HepG2 (cell line): ENCODE measurements around the gene HOXD8. TPM values are rescaled to one million over a fixed set of nuclear protein-coding genes. Genes with fewer than 3 reads are reported as not detected.

Experiments
- ATAC-seq: fragments of 200-7000 bp; cut with Tn5 transposase; 3 replicates; pipeline ENCODE4 v1.9.1; 2020; ENCODE audit warnings: mild to moderate bottlenecking, moderate library complexity
- BruUV-seq: library from RNA; stranded (reverse); fragments of 400-500 nt; replicated peaks from 2 replicates; lab custom pipeline; 2021; lab: Mats Ljungman, UMichigan
- CTCF ChIA-PET: fragments of 300-600 bp; formaldehyde crosslinking; extraction: SDS; loops from one replicate; lab custom pipeline; 2021; ENCODE audit warnings: low total read pairs, inconsistent platforms, low intra/inter-chr PET ratio; lab: Yijun Ruan, JAX
- POLR2A ChIA-PET: fragments of 350-600 bp; sonication (Branson Sonifier 250); formaldehyde crosslinking; loops from one replicate; lab custom pipeline; 2020; ENCODE audit warnings: antibody characterized with exemption, inconsistent platforms; lab: Yijun Ruan, JAX
- DNase-seq: peaks from one replicate; pipeline ENCODE4 v3.0.0-alpha.2; 2015; ENCODE audit warnings: low spot score
- FAIRE-seq: peaks from 3 replicates; lab custom pipeline; 2011; peaks lifted over from hg19 to GRCh38; lab: Jason Lieb, UNC
- H2AFZ ChIP-seq: one replicate; pipeline ENCODE4 v1.6.1; 2011; ENCODE audit warnings: low read length, inconsistent platforms
- H3K27ac ChIP-seq: fragments of 300-600 bp; 3 replicates; pipeline ENCODE4 v1.8.0; 2011; ENCODE audit warnings: mixed run types, mild to moderate bottlenecking, mixed read lengths, low read length, inconsistent platforms; ENCODE audit not compliant: insufficient read depth; ENCODE audit errors: extremely low read length
- H3K27me3 ChIP-seq, 2 experiments: fragments of 200-600 bp in 1 of 2; 2 replicates in 1 of 2; 3 replicates in 1 of 2; pipeline versions ENCODE4 v1.6.0 to v1.8.0; 2011; ENCODE audit warnings: low read length in 2 of 2, mild to moderate bottlenecking in 2 of 2, moderate library complexity in 2 of 2, inconsistent platforms in 1 of 2; ENCODE audit not compliant: insufficient read depth in 2 of 2, control insufficient read depth in 1 of 2
- H3K36me3 ChIP-seq, 2 experiments: fragments of 200-600 bp in 1 of 2; replicated peaks in 1 of 2; 2 replicates in 1 of 2; 3 replicates in 1 of 2; pipeline versions ENCODE4 v1.5.1 to v1.8.0; 2011; ENCODE audit warnings: low read length in 2 of 2, inconsistent platforms in 1 of 2; ENCODE audit not compliant: insufficient read depth in 2 of 2, control insufficient read depth in 1 of 2
- H3K4me1 ChIP-seq: 2 replicates; pipeline ENCODE4 v1.5.1; 2012; ENCODE audit warnings: low read length, inconsistent platforms; ENCODE audit not compliant: insufficient read depth
- H3K4me2 ChIP-seq: 2 replicates; pipeline ENCODE4 v1.6.0; 2011; ENCODE audit warnings: low read depth, low read length, inconsistent platforms
- H3K4me3 ChIP-seq, 3 experiments: fragments of 200-600 bp in 1 of 3; sonication (generic), shearing (Covaris generic) in 1 of 3; replicated peaks in 1 of 3; 2 replicates each; pipeline ENCODE4 v1.5.1; 2011 to 2016; ENCODE audit warnings: low read length in 3 of 3, inconsistent platforms in 2 of 3, low read depth in 2 of 3, mild to moderate bottlenecking in 2 of 3, control low read depth in 1 of 3, mixed read lengths in 1 of 3; ENCODE audit not compliant: insufficient read depth in 1 of 3
- H3K79me2 ChIP-seq: one replicate; pipeline ENCODE4 v1.6.1; 2011; ENCODE audit warnings: low read length, inconsistent platforms; ENCODE audit not compliant: insufficient read depth
- H3K9ac ChIP-seq: 2 replicates; pipeline ENCODE4 v1.6.0; 2011; ENCODE audit warnings: mild to moderate bottlenecking, low read depth, low read length, inconsistent platforms; ENCODE audit not compliant: insufficient read depth
- H3K9me3 ChIP-seq: 2 replicates; pipeline ENCODE4 v1.5.1; 2012; ENCODE audit warnings: mild to moderate bottlenecking, low read length
- H4K20me1 ChIP-seq: 2 replicates; pipeline ENCODE4 v1.6.0; 2011; ENCODE audit warnings: inconsistent platforms, mild to moderate bottlenecking, low read length, moderate library complexity; ENCODE audit not compliant: insufficient read depth
- AHR ChIP-seq: IDR thresholded peaks from 2 replicates; pipeline ENCODE4 v1.6.1; 2018; ENCODE audit warnings: missing genetic modification reagents, missing compliant biosample characterization
- PCBP1 ChIP-seq: fragments of 200-400 bp; formaldehyde crosslinking; IDR thresholded peaks from 2 replicates; pipeline ENCODE4 v1.6.1; 2017; ENCODE audit warnings: mild to moderate bottlenecking, low read depth, low read length, borderline replicate concordance
- THAP9 ChIP-seq: sonication (generic); formaldehyde crosslinking; IDR thresholded peaks from 2 replicates; pipeline ENCODE4; 2020; ENCODE audit warnings: missing genetic modification reagents, mild to moderate bottlenecking, borderline replicate concordance
- ZNF256 ChIP-seq: sonication (generic); formaldehyde crosslinking; conservative IDR thresholded peaks from 2 replicates; pipeline ENCODE4 v1.4.0; 2020; ENCODE audit warnings: missing genetic modification reagents
- ZNF580 ChIP-seq: IDR thresholded peaks from 2 replicates; pipeline ENCODE4 v1.6.1; 2016; ENCODE audit warnings: low read depth, borderline replicate concordance
- ZNF652 ChIP-seq: IDR thresholded peaks from 2 replicates; pipeline ENCODE4 v1.6.1; 2016; ENCODE audit warnings: low read depth, borderline replicate concordance
- WGBS: methylation state at CpG from one replicate; pipeline ENCODE4 v1.1.6; 2017; ENCODE audit warnings: low lambda C conversion rate; 5-methylcytosine and 5-hydroxymethylcytosine counted together
- in situ Hi-C: cut with HindIII; loops from 2 replicates; pipeline ENCODE4 v1.10.0; 2017; ENCODE audit warnings: low pct_unique_long_range_greater_than_20kb; ENCODE audit not compliant: extremely low pct_ligation_motif_present
- intact Hi-C: fragments of 100-400 bp; cut with micrococcal nuclease; formaldehyde crosslinking; loops from one replicate; pipeline ENCODE4 v1.10.0; 2022; ENCODE audit not compliant: unreplicated experiment
- polyA plus RNA-seq, 8 experiments: library from polyadenylated mRNA; depleted of rRNA in 3 of 8; stranded (reverse) in 7 of 8; unstranded in 1 of 8; fragments of >200 nt; fragmentation: Illumina TruSeq in 4 of 8; extraction: Trizol in 4 of 8; gene quantifications; 2 replicates each; pipeline versions ENCODE4 v1.2.1 to v1.2.3, GENCODE V29; 2011 to 2016; ENCODE audit warnings: low read depth in 4 of 8, missing spikeins in 1 of 8, mixed read lengths in 1 of 8; ENCODE audit not compliant: insufficient read depth in 1 of 8
- total RNA-seq, 5 experiments: library from RNA; depleted of rRNA; stranded (reverse); fragments of >200 nt; fragmentation: Illumina TruSeq; extraction: Trizol; gene quantifications; 2 replicates each; pipeline ENCODE4 v1.2.3, GENCODE V29; 2016; ENCODE audit warnings: low read depth in 1 of 5

HOXD8 gene
- total and polyA plus RNA-seq, 2 of the 13 experiments (the other 11 are each of a cell fraction or from before 2014, with no cell fraction given) = not detected

GRCh38 chr2:176081837-176082524, 47.5 kb upstream of the HOXD8 start:
- 80% methylated on average over 62 of the region's 62 CpGs for WGBS
- TF ChIP-seq PCBP1 = no peak
- no peak for TF ChIP-seq ZNF256 (CRISPR knock-in tag)
- no peak for TF ChIP-seq ZNF652 (CRISPR knock-in tag)
- no peak for TF ChIP-seq THAP9 (CRISPR knock-in tag)
- TF ChIP-seq AHR (CRISPR knock-in tag) = no peak
- no peak for TF ChIP-seq ZNF580
- Histone ChIP-seq H3K4me3 (no peak overlapping the region), H3K79me2 (no peaks in the 10 kb centered on the region), H4K20me1 (no peaks in the 10 kb centered on the region), H3K4me2 (no peak overlapping the region), H3K36me3 (no peaks in the 10 kb centered on the region), H3K27ac (no peak overlapping the region), H3K27me3 (peaks cover 7 to 75% of the 10 kb centered on the region in 2 experiments; a peak in 4 of 5 replicates), H3K9me3 (no peaks in the 10 kb centered on the region), H3K4me1 (peaks cover 11% of the 10 kb centered on the region; the same call in 1 of the 2 replicates), H2AFZ (no peak overlapping the region), H3K9ac (no peak overlapping the region)
- POLR2A ChIA-PET = no interaction called here
- intact Hi-C loops = no loop called here
- FAIRE-seq (no peak), DNase-seq (no peak), ATAC-seq (no peak)
- in situ Hi-C loops = no loop called here
- CTCF ChIA-PET = no interaction called here
- BruUV-seq = no TSS peak
